ENCODE results near the gene HPCAL4. TPM values are rescaled to one million over a fixed set of nuclear protein-coding genes. Genes with fewer than 3 reads are reported as not detected.

The HPCAL4 gene
- total and polyA plus RNA-seq, 9 of the 15 experiments (the other 6 are each of a cell fraction or from before 2014, with no cell fraction given): 0.01 to 0.04 (median 0.04) TPM; not detected in 4

GRCh38 chr1:39678889-39679288 lies 12.3 kb downstream of the HPCAL4 start (continued):
- TF ChIP-seq CEBPG (CRISPR knock-in tag; IDR thresholded peaks at IDR 0.05) (no peak), CEBPG (tag; conservative IDR thresholded peaks at IDR 0.05 in 1 of 2, IDR thresholded peaks at IDR 0.05 in 1 of 2) (no peak), XRCC4 (IDR thresholded peaks at IDR 0.05; ENCODE audit: extremely low read depth, insufficient read depth, insufficient read length) (no peak), CBX3 (IDR thresholded peaks at IDR 0.05; ENCODE audit: borderline replicate concordance in 1 of 2, low read length in 2 of 2) (no peak), CREB5 (CRISPR knock-in tag; IDR thresholded peaks at IDR 0.05) (no peak), ATF2 (CRISPR knock-in tag; IDR thresholded peaks at IDR 0.05) (no peak), HMG20B (CRISPR knock-in tag; IDR thresholded peaks at IDR 0.05) (no peak)

- CTCF ChIA-PET (ENCODE audit: low intra/inter-chr PET ratio): no interaction called here
- no TSS peak for BruUV-seq (replicated peaks)
- TF ChIP-seq ZNF23 (CRISPR knock-in tag; IDR thresholded peaks at IDR 0.05) (no peak), HOXB6 (CRISPR knock-in tag; IDR thresholded peaks at IDR 0.05; ENCODE audit: borderline replicate concordance) (no peak), ARID4B (CRISPR knock-in tag; IDR thresholded peaks at IDR 0.05) (no peak), SMAD3 (CRISPR knock-in tag; conservative IDR thresholded peaks at IDR 0.05) (no peak), HIVEP1 (CRISPR knock-in tag; IDR thresholded peaks at IDR 0.05) (no peak), STAT5A (IDR thresholded peaks at IDR 0.05; ENCODE audit: borderline replicate concordance, low read length) (no peak), TAF15 (IDR thresholded peaks at IDR 0.05; ENCODE audit: low read depth, low read length) (no peak)
Observed at GRCh38 chr1:39677645-39678044, 13.6 kb downstream of the HPCAL4 start.

More at GRCh38 chr1:39677645-39678044, 13.6 kb downstream of the HPCAL4 start:
- FAIRE-seq: no peak
- 34% methylated on average over 3 of the region's 4 CpGs for WGBS (ENCODE audit: insufficient coverage, low coverage, missing lambda C conversion rate)
- Histone ChIP-seq H3K36me3 (ENCODE audit: control insufficient read depth, insufficient read depth, low read length) (no peaks in the 10 kb centered on the region), H4K20me1 (replicated peaks; ENCODE audit: control insufficient read depth, insufficient read depth, low read length) (0 out of 2 replicates have a peak, but pooled peaks cover 3% of the 10 kb centered on the region), H3K27ac (ENCODE audit: extremely low read depth, low read depth, low read length) (no peak overlapping the region), H3K9me1 (ENCODE audit: control insufficient read depth, insufficient read depth, low read length) (no peaks in the 10 kb centered on the region), H3K4me1 (replicated peaks in 1 of 2; ENCODE audit: control insufficient read depth in 2 of 2, insufficient read depth in 2 of 2, low read length in 2 of 2) (peaks cover under 1 to 15% of the 10 kb centered on the region in 2 experiments), H3K79me2 (ENCODE audit: control insufficient read depth, insufficient read depth, low read length) (no peaks in the 10 kb centered on the region), H3K9me3 (replicated peaks; ENCODE audit: control insufficient read depth, insufficient read depth, low read depth, low read length) (no peaks in the 10 kb centered on the region), H3K4me3 (no peak overlapping the region), H3K9ac (ENCODE audit: insufficient read depth in 1 of 2, low read depth in 2 of 2, low read length in 2 of 2) (no peak overlapping the region), H3K4me2 (ENCODE audit: insufficient read depth, low read length) (no peak overlapping the region), H3K27me3 (ENCODE audit: control insufficient read depth in 2 of 2, insufficient read depth in 2 of 2, low read length in 2 of 2) (peaks cover 19 to 30% of the 10 kb centered on the region in 2 experiments; a peak in 4 of 5 replicates), H2AFZ (ENCODE audit: low read depth, low read length) (peak overlapping the region; percentile 72)
- POLR2A ChIA-PET: interaction anchor here (0.9 to 1.1 kb wide), 3 partner anchors 17 to 45 kb away, joined by 3 to 4 read pairs (median 4); no protein-coding TSS in a partner anchor
- DNase-seq (ENCODE audit: extremely low read depth in 1 of 4, low spot score in 3 of 4): peak in 2 of 4 experiments; percentile 42 to 61
- ATAC-seq: peak; percentile 70
- intact Hi-C loops (cut with micrococcal nuclease): no loop called here
- in situ Hi-C loops (cut with MboI): no loop called here
